T-helper 2 cell treated with Interferon-gamma antibody and Interleukin-4, amounts not matched to agents 100 ng/mL and 5 ng/mL, for 36 hours (primary cell): ENCODE results near the gene CCDC74B. TPM values are rescaled to one million over a fixed set of nuclear protein-coding genes. Genes with fewer than 3 reads are reported as not detected.
"Not testable (repeated sequence)": the region's sequence is repeated elsewhere in the genome, so short reads cannot be mapped to it uniquely, and the experiment has no call there.

Source experiments
- intact Hi-C: fragments of 100-400 bp; cut with micrococcal nuclease; formaldehyde crosslinking; loops from one replicate; pipeline ENCODE4 v1.15.1; 2023
- total RNA-seq: library from RNA; stranded (reverse); gene quantifications from 2 replicates; pipeline ENCODE4 v1.2.3, GENCODE V29; 2022

CCDC74B gene
- total RNA-seq, 1 donor from 2014 or later, result 0.82 TPM

DNA sequence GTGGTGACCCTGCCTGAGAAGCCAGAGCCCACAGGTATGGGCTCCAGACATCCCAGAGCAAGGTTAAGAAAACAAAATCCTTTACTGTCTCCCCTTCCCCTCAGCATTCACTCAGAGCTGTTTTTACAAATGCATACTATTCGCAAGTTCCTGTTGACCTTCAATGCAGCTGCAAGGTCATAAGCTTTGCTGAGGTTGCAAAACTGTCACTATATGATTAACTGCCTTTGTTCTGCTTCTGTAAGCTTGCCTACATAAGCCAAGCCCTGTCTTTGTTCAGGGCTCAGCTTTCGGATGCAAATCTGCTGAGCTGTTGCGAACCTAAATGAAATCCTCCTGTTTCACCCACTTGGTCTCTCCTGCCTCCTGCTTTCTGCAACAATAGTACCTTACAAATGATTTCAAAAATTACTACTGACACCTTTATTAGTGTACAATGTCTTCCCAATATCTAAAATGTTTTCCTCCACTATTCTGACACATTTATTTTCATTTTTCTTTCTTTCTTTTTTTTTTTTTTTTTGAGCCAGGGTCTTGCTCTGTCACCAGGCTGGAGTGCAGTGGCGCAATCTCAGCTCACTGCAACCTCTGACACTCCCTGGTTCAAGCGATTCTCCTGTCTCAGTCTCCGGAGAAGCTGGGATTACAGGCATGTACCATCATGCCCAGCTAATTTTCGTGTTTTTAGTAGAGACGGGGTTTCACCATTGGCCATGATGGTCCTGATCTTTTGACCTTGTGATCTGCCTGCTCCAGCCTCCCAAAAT lies 42.1 kb downstream of the CCDC74B start:
- intact Hi-C loops, result not testable (repeated sequence)

Other genes starting within 250 kb of the CCDC74B start
- gene RAB6C, start 165.4 kb downstream of the CCDC74B start, total RNA-seq, result not detected in 2 replicates
- not detected in 2 replicates for gene POTEF, start 15.9 kb downstream of the CCDC74B start, total RNA-seq
- gene SMPD4, start 36.5 kb upstream of the CCDC74B start, total RNA-seq, result 74.5 and 79.0 TPM in 2 replicates
- gene MZT2B, start 37.1 kb upstream of the CCDC74B start, total RNA-seq, result 376 and 381 TPM in 2 replicates
- not detected in 2 replicates for gene TUBA3E, start 53.3 kb upstream of the CCDC74B start, total RNA-seq
- gene IMP4, start 197.8 kb upstream of the CCDC74B start, total RNA-seq, result 82.2 and 88.3 TPM in 2 replicates
- gene PTPN18, start 210.9 kb upstream of the CCDC74B start, total RNA-seq, result 95.2 and 95.5 TPM in 2 replicates